GM20000 (cell line): Measurements from ENCODE around the gene TMTC4.

Source experiments
- DNase-seq: peaks from one replicate; pipeline ENCODE4 v3.0.0; 2012; ENCODE audit warnings: low spot score
- CTCF ChIP-seq: IDR thresholded peaks from 2 replicates; pipeline ENCODE4 v1.5.1; 2012; ENCODE audit warnings: mild to moderate bottlenecking, control low read depth; ENCODE audit errors: extremely low read depth, missing control alignments

The TMTC4 gene

DNA sequence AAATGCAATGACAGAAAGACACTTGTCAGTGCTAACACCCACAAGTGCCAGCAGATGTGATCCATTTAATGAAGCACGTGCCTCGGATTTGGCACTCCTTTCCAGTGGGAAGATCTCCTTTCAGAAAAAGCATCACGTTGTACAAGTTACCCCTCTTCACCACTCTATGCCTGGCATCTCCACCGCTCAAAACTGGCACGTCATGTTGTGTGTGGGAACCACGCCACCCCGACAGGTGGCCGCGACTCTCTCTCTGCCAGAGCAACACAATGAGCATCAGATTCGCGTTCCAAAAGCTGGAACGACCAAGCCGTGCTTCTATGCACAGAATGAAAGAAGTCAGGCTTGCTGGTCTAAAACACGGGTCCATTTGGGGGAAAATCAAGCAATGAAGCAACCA lies 24.3 kb downstream of the TMTC4 start:
- no peak for TF ChIP-seq CTCF
- DNase-seq: no peak

GRCh38 chr13:100648354-100648753 lies 26.2 kb downstream of the TMTC4 start:
- no peak for DNase-seq
- TF ChIP-seq CTCF: no peak

DNA sequence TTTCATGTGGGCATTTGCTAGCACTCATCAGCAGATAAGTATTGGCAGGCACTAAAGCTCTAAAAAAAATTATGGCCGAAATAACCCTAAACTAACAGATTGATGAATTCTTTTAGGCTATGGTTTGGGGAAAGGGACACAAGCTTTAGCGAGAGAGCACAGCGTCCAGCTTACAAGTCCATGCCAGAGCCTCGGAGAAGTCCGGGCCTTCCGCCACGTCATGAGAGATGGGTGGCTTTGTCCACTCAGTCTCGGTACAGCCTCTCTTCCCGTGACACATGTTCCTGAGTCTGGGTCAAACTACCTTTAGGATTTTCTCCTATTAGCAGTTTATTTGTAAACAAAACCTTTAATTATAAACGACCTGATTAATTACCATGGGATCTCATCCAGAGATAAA lies 27.7 kb downstream of the TMTC4 start:
- TF ChIP-seq CTCF: no peak
- no peak for DNase-seq

DNA sequence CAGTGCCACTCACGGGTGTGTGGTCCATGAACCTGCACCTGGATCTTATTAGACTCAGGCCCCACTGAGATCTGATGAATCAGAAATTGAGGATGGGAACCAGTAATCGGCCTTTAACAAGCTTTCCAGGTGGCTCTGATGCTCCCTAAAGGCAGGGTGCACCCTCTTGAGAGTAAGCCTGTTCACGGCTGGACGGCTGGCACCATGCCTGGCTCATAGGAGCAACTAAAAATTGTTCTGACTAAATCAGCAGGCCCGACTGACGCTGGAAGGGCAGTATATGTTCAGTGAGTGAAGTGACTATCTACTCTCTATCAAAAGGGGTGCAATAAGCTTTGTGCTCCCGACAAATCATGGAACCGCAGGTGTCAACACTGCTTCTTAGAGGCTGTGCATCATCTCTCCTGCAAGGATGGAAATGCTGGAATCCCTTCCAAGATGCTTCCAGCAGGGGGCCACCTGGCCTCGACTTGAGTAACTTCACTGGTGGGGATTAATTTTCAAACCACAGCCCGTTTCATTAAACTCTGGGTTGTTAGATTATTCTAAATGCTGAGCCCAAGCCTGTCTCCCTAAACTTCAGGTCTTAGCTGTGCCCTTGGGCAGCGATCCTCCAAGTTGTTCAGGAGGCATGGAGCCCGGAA lies 28.4 kb downstream of the TMTC4 start:
- no peak for DNase-seq

GRCh38 chr13:100645382-100645781 lies 29.2 kb downstream of the TMTC4 start:
- no peak for DNase-seq

More for the DNA sequence above, 28.4 kb downstream of the TMTC4 start:
- peak; percentile 9 for TF ChIP-seq CTCF

GRCh38 chr13:100644371-100644770 lies 30.2 kb downstream of the TMTC4 start:
- no peak for TF ChIP-seq CTCF
- DNase-seq: no peak

More at GRCh38 chr13:100645382-100645781, 29.2 kb downstream of the TMTC4 start:
- TF ChIP-seq CTCF: no peak

GRCh38 chr13:100637796-100638195 lies 36.8 kb downstream of the TMTC4 start:
- DNase-seq: no peak

More at GRCh38 chr13:100637796-100638195, 36.8 kb downstream of the TMTC4 start:
- no peak for TF ChIP-seq CTCF
